ENCODE results near the gene HMX1.

Gene HMX1

GRCh38 chr4:8871417-8872401, at the start of gene HMX1:
TSS of gene HMX1 (minus strand) at chr4:8871839. CDS start at chr4:8871614, 225 bp downstream.
- DNase-seq, result no peak

DNA sequence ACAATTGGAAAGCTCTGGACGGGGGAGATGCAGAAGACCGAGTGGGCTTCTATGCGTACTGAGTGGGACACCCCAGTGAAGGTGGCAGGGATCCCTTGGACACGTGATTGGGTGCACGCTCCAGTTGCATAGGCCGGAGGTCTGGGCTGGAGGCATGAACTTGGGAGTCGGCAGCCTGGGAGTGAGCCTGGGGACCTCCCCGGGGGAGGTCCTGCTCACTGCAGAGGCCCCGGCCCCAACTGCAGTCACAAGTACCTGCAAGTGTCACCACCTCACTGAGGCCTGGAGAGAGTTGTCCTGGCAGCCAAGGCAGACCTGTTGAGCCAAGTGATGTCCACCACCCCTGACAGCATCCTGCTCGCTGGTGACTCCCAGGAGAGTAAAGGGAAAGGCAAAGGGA, 49.3 kb upstream of the HMX1 start:
- DNase-seq, result no peak

DNA sequence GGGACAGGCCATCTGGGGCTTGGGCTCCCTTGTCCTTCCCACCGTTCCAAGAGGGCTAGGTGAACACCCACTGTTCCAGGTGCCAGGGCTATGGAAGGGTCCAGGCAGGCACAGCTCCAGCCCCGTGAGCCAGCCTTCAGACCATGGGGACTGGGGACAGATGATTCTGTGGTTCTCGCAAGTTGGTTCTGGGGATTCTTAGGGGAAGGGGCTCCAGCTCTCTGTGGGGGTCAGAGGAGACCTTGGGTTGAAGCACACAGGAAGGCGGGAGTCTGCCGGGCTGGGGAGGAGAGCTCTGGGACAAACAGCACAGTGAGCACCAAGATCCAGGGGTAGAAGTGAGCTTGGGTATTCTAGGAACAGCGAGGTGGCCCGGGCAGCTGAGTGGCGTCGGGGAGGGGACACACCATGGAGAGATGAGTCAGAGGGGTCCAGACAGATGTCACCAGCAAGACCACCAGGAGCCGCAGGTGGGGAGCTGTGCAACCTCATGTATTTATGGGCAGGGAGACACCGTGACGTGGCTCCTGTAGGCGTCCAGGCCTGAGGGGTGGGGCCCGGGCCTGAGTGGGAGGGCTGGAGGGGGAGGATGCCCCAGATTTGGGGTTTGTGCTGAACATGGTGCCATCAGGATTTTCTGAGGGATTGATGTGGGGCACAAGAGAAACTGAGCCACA, 48.8 kb upstream of the HMX1 start:
- DNase-seq, result no peak

DNA sequence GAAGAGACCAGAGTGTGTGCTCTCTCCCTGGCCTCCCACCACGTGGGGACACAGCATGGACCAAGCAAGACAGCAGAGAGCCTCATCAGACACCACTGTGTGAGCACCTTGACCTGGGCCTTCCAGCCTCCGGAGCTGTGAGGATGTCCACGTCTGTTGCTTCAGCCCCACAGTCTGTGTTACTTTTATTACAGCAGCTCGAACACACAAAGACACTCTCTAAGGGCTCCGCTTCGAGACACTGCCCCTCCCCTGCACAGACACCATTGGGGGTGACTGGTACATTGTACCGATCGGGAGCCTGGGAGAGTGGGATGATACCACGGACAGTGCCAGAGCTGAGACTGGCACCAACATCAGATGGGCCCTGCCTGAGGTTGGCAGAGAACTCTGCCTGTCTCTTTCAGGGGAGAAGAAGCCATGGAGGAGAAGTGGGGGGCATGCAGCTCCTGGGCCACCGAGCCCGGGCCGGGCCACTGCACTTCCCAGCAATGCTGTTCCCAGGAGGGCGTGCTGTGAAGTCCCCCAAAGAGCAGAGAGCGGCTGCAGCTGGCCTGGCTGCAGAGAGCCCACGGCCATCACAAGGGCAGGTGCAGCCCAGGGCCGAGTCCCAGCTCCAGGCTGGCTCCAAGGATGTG, 48.1 kb upstream of the HMX1 start:
- DNase-seq, result peak; percentile 1

GRCh38 chr4:8917868-8918783, 46.5 kb upstream of the HMX1 start:
- DNase-seq, result peak; percentile 72

DNA sequence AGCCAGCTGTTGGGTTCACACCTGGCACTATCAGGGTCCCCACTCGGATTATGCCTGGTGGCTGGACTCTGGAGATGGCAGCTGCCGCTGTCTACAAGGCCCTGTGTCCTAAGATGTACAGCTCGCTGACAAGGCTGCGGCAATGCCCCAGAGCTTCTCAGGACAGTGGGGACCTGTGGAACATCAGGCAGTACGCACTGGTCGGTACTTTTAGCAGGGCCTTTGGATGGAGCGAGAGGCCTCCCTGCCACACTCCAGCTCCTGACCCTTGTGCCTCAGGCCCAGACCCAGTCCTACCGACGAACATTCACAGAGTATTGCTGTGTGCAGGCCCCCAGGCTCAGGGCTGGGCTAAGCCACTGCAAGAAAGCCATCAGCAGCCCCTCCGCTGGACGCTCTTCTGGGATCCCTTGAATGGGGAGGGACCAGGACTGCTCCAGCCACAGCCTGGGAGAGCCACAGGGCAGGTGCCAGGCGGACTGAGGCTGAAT, 45.7 kb upstream of the HMX1 start:
- DNase-seq, result peak; percentile 1

- DNase-seq, result no peak
These were observed 45.3 kb upstream of the HMX1 start for GRCh38 chr4:8916906-8917305.

DNA sequence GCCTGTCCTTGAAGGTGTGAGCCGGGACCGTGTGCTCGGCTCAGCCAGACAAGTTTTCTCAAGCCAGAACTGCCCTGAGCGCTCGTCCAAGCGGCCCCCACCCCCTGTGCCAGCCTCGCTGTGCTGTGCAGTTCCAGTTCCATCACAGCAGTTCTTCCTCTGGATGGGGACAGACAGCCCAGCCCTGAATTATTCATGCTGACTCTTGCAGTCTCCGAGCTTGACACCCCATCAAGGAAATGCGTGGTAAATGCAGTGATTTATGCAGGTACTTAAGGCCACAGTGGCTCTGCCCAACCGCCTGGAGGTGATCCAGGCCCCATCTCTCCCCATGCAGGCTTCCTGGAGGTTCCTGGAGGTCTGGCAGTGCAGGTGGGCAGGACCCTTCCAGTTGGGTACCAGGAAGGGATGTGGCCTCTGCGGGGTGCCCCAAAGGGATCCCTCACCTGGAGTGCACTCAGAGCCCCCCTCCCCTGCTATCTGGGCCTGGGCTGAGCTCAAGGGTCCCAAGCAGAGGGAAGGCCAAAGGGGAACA, 44.8 kb upstream of the HMX1 start:
- DNase-seq, result no peak

DNA sequence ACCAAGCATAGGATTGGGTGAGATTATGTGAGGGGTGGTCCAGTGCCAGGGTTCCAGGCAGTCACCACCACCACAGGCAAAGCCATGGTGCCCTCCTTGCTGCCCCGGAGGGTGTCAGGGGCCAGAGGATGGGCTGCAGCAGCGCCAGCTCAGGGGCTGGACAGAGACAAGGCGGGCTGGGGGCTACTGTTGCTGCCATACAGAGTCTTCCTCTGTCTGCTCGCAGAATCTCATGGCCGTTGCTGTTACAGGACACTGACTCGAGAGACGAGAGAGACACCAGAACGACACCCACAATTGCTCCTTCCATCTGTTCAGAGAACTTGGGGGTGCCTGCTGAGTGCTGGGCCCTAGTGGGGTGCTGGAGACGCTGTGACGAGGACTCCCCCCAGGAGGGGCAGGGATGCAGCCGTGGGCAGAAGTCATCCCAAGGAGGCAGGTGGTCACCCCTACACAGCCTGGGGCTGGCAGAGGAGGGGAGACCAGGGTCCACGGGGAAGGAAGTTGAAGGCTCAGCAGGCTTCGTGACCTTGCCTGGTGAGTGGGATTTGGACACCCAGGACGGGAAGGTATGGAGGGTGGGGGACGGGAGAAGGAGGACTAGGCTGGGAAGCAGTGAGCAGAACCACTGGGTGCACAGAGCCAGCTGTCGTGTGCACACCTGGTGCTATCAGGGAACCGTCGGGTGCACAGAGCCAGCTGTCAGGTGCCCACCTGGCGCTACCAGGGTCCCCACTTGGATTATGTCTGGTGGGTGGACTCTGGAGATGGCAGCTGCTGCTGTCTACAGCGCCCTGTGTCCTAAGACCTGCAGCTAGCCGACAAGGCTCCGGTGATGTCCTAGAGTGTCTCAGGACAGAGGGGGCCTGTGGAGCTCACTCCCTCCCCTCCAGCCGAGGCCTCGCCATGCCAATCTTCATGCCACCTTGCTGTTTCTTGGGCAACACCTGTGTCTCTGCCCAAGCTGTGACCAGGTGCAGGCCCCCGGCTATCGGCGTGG, 43.9 kb upstream of the HMX1 start:
- DNase-seq, result no peak

- peak; percentile 1 for DNase-seq
These were observed 43.0 kb upstream of the HMX1 start for GRCh38 chr4:8914461-8915171.

DNA sequence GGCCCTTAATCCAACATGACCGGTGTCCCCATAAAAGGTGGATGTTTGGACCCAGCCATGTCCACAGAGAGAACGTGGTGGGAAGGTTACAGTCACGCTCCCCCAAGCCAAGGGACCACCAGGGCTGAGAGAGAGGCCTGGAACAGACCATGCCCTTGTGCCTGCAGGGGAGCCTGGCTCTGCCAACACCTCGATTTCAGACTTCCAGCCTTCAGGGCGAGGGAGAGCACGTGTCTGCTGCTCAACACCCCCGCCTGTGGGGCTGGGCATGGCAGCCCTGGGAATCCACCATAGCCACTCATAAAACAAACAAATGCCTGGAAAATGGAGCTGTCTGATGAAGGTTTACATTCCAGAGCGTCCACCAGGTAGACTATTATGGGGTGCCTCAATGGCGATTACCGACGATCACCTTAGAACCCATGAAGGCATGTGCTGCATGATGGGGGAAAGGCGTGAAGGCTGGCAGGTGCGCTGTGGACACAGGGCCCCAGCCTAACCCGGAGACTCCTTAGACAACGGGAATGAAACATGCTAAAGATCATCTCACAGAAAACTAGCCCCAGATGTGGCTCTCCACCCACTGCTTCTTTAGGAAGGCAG, 42.3 kb upstream of the HMX1 start:
- DNase-seq, result peak; percentile 1

DNA sequence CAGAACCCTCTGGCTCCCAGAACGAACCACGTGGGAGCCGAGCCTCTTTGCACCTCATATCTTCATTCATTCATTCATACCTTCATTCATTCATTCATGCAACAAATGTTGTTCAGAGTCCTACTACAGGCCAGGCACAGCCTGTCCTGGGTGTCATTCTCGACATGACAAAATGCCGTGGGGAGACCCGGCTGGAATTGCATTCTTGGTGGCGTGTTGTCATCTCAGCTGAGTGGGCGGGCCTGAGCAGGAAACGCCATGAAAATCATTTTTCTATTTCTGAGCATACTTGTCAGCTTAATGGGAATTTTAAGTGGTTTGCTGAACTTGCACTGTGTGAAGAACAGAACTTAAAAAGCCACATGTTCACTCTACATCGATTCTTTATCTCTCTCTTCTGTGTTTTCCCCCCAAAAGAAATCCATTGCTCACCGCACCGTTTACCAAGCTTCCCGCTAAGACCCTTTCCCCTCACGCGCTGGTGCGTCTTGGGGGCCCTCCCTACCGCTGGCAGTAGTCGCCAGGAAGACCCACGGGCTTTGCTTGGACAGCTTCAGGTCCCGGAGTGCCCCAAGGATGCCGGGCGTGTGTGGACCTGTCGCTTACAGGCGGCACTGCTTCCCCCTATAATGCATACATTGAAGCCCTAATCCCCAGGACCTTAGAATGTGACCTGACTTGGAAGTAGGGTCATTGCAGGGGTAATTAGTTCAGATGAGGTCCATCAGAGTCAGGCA, 41.6 kb upstream of the HMX1 start:
- peak; percentile 2 for DNase-seq

DNA sequence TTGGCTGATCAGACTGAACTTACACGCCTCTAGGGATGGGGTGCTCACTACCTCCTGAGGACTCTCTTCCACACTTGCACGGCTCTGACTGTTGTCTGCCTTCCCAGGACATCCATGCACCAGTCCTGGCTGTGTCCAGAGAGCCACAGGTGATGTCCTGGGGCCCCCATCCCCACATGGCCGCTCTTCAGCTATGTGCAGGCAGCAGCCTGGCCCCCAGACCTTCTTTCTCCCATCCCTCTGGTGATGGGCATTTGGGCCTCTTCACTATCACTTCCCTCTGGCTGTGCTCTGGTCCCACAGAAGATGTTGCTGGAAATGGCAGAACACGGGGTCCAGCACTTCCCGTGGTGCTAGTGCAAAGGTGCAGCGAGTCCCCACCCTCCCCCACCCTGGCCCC, 40.9 kb upstream of the HMX1 start:
- peak; percentile 0 for DNase-seq

DNA sequence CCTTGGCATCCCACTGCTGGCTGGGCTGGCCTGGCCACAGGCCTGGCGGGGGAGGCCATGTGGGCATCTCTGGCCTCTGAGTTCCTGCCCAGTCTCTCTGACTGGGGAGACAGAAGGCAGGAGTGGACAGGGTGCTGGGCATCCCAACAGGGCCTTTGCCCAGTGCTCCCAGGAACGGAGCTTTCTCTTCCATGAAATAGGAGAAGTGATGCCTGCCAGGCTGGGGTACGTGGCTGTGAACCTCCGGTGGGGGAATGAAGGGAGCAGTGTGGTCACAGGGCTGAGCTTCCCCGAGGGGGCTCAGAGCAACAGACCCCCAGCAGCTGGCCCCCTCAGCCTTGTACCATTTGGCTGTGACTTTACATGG, 40.4 kb upstream of the HMX1 start:
- DNase-seq, result peak; percentile 3

DNA sequence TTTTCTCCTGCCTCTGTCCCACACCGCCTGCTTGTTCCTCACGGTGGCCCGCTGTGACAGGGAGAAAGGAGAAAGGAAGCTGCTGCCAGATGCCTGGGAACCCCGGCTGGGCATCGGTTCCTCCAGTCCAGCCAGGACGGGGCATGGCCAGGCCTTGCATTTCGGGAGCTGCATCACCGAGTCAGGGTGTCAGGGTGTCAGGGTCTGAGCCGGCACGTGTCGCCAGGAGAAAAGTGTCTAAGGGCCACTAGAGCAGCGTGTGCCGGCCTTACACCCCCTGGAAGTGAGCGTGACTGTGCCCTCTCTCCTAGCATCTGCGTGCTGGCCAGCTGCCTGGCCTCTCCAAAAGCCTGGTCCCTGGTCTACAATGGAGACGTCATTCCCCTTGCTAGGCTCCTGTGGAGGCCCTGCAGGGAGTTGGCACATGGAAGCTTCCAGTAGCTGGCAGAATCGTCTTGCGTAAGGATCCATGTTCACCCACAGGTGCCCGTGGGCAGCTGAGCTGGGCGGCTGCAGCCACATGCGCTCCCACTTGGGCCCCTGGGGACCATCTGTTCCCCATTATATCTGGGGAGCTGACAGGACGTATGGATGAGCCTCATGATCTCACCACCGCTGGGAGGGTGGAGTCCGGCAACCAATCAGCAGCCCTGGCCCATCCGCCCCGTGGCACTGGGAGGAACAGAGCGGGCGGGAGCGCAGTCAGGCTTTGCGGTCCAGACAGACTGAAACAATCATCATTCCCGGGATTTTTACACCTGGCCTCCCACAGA, 39.9 kb upstream of the HMX1 start:
- peak; percentile 1 for DNase-seq

- DNase-seq, result no peak
These were observed 39.2 kb upstream of the HMX1 start for GRCh38 chr4:8910822-8911315.

- DNase-seq, result no peak
These were observed 38.6 kb upstream of the HMX1 start for GRCh38 chr4:8910100-8910821.

All from stimulated activated CD4-positive, alpha-beta T cell treated with anti-CD3 and anti-CD28 coated beads, Interleukin-4, amount 100 ng/mL, for 24 hours (primary cell).